HG02759 (cell line): ENCODE data around the gene OR8G1.
"Not testable (repeated sequence)": the region's sequence is repeated elsewhere in the genome, so short reads cannot be mapped to it uniquely, and the experiment has no call there.

ENCODE experiments used
- ATAC-seq: cut with Tn5 transposase; IDR thresholded peaks from one replicate; pipeline ENCODE4 v1.9.1; 2021; ENCODE audit warnings: mild to moderate bottlenecking, moderate library complexity; ENCODE audit not compliant: unreplicated experiment

Gene OR8G1

DNA sequence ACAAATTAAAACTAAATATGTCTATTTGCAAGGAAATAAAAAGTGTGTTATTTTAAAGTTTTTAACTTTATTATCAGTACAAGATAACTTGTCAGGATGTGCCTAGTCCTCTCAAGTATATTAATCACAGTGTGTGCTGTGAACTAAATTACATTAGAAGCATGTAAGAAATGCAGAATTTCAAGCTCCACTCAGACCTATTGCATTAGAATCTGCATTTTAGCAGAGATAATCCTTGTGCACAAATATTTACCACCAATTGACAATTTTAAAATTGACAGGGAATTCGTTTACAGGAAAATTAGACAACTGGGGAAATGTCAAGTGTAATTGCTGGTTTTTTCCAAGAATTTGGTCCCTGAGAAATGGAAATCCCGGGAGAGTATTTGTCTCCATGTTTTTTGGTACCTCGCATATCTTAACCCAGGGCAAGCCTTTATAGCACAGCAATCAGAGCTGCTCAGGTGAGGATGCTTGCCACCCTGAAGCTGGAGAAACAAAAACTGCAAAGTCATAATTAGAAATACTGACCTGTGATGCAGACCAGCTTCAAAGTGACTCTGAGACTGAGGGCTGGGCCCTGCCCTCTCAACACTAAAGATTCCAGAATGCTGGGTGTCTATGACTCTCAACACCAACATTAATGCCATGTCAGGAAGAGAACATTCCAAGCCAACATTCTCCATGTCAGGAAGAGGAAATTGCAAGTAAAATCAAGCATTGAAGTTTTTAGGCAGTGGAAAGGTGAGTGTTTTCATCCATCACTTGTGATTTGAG, at the start of gene OR8G1:
TSS of gene OR8G1 (plus strand) at position 475 of the 777 bp plus-strand sequence. CDS start 8,581 bp downstream, outside the sequence.
- ATAC-seq, result no peak

DNA sequence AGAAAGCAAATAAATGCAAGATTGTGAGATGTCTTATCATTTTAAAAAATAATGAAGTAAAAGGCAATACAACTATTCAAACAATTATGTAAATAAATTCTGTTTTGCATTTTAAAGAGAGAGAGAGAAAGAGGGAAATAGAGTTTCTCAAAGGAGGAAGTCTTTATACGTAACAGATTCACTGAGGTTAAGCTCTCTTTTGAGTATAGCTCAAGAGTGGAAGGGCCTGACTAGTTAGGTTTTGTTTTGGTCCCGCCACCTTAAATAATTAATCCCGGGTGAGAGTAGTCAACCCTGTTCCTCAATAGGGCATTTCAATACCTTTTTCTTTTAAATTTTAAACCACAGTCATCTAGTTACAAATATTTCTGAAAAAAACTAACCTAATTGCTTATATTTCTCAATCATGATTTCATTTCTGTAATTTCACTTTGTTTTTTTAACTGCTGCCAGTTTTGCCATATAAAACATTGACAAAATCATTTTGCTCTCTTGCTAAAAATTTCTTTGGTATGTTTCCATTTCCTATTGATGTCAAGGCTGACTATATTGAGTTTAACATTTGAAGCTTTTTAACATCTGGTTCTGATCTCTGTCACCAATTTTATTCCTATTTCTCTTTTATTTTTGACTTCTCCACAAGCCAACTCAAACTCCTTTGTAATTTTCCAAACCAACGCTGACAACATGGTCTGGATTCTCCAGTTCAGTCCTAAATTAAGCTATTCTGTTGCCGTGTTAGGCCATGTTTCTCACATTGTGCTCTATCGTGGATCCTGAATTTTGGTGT, 47.5 kb upstream of the OR8G1 start:
- peak; percentile 72 for ATAC-seq

GRCh38 chr11:124194293-124195188, 46.4 kb upstream of the OR8G1 start:
- no peak for ATAC-seq

DNA sequence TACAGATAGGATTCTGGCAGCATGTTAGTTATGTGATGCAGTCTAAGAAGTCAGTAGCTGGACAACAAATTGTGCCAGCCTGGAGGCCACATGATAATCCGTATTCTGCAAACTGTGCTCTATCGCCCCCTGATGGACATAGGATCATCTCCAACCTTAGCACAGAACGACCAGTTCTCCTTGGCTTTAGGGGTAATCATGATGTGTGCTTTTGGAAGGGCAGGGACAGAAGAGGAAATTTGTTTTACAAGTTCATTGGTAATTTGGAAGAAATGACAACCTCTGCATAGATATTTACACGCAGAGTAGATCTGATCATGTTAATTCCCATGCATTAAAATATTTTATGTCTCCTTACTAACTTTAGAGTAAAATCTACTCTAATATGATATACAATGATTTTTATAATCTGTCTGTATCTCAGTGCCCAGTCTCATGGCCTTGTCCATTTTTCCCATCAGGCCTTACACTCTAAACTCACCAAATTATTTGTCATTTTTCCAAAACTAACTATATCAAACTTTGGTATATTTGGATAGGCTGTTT, 45.6 kb upstream of the OR8G1 start:
- ATAC-seq, result peak; percentile 79

DNA sequence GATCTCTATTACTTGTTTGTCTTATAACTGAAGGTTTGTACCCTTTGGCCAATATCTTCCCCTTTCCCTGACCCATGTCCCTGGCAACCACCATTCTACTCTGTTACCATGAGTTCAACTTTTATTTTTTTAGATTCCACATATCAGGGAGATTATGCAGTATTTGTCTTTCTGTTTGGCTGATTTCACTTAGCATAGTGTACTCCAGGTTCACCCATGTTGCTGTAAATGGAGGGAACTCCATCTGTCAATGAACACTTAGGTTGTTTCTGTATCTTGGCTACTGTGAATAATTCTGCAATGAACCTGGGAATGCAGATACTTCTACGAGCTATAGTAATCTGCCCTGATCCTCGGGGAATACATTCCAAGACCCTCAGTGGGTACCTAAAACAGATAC, 42.9 kb upstream of the OR8G1 start:
- no peak for ATAC-seq

- ATAC-seq, result no peak
Observed at GRCh38 chr11:124198897-124199296, 42.0 kb upstream of the OR8G1 start.

DNA sequence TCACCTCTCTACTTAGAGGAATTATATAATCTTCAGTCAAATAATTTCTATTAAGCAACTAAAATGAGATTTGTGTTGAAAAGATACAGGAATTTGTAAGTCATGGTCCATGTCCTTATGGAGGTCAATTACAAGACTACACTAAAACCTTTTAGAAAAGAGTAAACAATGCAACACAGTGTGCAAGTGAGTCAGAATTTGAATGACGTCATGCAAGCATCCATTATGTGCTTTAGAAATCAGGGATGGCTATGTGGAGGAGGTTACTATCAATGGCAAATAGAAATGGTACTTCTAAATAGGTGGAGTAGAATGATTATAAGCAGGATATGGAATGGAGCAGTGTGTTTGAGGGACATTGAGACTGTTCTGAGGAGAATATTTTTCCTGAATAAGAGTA, 41.2 kb upstream of the OR8G1 start:
- ATAC-seq, result no peak

DNA sequence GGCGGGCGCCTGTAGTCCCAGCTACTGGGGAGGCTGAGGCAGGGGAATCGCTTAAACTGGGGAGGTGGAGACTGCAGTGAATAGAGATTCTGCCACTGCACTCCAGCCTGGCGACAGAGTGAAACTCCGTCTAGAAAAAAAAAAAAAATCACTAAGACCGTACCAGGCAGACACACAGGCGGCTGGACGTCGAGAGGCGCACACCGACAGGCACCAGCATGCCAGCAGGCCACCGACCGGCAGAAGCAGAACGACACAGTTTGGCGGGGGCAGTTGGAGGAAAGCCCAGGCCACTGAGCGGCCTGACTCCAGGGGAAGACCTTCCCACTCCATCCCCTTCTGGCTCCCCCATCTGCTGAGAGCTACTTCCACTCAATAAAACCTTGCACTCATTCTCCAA, 40.2 kb upstream of the OR8G1 start:
- no peak for ATAC-seq

DNA sequence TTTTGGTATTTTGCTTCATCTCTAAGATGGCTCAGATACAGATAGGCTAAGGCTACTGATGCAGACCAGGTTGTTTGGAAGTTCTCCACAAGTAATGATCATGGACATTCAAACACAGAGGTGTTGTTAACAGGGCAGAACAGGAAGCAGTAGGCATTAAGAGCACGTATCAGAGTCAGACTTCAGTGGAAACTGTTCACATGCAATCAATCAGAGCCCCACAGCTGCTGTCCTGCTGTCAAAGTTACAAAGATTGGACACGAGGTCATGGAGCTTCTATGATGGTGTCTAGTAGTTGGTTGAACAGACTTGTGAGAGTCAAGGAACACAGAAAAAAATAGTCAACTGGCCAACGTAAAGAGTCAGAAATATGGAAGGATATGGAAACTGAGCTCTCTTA, 37.9 kb upstream of the OR8G1 start:
- ATAC-seq, result no peak

DNA sequence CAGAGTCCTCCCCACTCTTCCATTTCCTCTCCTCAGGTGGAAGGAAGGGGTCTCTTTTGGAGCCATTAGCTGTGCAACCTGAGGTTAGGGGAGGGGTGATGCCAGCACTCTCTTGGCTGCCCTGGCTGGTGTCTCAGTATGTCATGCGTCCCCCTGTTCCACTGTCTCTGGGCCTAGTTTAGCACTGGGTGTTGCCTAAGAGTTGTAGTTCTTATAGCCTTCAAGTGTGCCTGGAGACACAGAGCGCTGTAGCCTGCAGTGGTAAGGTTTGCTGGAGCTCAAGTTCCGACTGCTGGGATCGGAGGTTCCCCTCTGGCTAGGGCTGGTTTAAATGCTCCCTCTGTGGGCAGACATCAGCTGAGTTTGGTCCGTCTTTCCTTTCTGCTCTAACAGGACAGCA, 36.9 kb upstream of the OR8G1 start:
- ATAC-seq, result no peak

DNA sequence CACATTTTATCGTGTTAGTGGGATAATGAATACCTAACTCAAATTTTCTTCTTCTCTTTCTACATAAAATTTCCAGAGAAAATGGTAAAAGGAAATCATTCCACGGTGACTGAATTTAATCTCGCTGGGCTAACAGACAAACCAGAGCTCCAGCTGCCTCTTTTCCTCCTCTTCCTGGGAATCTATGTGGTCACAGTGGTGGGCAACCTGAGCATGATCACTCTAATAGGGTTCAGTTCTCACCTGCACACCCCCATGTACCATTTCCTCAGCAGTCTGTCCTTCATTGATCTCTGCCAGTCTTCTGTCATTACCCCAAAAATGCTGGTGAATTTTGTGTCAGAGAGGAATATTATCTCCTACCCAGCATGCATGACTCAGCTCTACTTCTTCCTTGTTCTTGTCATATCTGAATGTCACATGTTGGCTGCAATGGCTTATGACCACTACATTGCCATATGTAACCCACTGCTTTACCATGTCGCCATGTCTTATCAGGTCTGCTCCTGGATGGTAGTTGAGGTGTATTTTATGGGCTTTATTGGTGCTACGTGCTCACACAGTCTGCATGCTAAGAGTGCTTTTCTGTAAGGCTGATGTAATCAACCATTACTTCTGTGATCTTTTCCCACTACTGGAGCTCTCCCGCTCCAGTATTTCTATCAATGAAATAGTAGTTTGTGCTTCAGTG, 33.6 kb upstream of the OR8G1 start:
- no peak for ATAC-seq

GRCh38 chr11:124209824-124210357, 31.0 kb upstream of the OR8G1 start:
- ATAC-seq, result no peak

- ATAC-seq, result no peak
Observed at GRCh38 chr11:124210421-124210820, 30.5 kb upstream of the OR8G1 start.

DNA sequence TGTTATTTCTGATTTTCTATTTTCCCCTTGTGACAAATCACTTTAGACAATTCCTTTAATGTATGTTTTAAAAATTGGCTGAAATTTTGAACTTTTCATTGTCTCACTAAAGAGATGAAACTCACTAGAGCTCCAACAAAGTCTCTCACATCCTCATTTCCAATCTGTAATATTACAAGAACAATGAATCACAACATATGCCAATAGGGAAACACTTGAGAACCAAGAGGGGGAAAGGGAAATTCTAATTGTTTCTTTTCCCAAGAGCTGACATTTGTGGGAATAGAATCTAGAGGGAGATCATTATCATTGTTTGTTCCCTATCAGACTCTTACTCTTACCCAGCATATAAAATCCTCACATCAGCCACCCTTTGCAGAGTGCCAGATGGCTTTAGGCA, 29.6 kb upstream of the OR8G1 start:
- no peak for ATAC-seq

DNA sequence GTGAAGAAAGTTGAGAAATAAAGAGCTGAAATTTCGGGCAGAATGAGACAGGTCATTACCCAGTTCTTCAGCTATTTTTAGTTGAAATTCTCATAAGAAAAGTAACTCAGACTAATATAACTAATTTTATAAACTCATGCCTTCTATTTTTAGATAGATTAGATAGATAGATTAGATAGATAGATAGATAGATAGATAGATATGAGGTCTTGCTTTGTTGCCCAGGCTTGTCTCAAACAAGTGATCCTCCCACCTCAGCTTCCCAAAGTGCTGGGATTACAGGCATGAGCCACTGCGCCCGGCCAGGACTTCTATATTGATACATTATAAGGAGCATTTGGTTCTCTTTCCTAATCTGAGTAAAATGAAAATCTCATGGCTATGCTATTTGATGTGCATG, 26.9 kb upstream of the OR8G1 start:
- no peak for ATAC-seq

DNA sequence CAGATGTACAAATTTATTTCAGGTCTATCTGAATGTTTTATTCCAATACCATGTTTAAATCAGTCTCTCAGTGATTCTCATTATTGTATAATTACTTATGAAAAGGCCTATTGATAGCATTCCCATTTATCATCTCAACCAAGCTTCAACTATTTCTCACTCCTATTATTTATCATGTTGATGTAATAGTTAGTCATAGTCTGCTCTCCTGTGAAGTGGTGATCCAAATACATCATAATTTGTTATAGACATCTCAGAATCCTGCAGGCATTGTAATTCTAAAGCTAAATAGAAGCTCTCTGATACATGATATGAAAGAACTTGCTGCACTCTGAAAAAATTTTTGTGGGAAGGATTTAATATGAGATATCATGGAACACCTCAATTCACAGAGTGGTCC, 21.8 kb upstream of the OR8G1 start:
- no peak for ATAC-seq

GRCh38 chr11:124222407-124222806, 18.5 kb upstream of the OR8G1 start:
- ATAC-seq, result no peak

- not testable (repeated sequence) for ATAC-seq
Observed at GRCh38 chr11:124224618-124225423, 16.1 kb upstream of the OR8G1 start.

GRCh38 chr11:124225471-124225870, 15.4 kb upstream of the OR8G1 start:
- no peak for ATAC-seq
